HAP-1 (cell line): ENCODE measurements around the gene ABCB9.

Experiments
- DNase-seq, 2 experiments: peaks; one replicate each; pipeline ENCODE4 v3.0.0-alpha.2; 2016 to 2020; ENCODE audit warnings: low spot score in 2 of 2
- H3K27me3 ChIP-seq: fragments of 250-450 bp; sonication (Bioruptor Pico); 2 replicates; pipeline ENCODE4 v1.5.1; 2020; ENCODE audit warnings: low read depth, mild to moderate bottlenecking, moderate library complexity
- H3K36me3 ChIP-seq: fragments of 250-450 bp; sonication (Bioruptor Pico); replicated peaks from 2 replicates; pipeline ENCODE4 v1.5.1; 2020; ENCODE audit warnings: mild to moderate bottlenecking
- H3K4me1 ChIP-seq: fragments of 250-450 bp; sonication (Bioruptor Pico); 2 replicates; pipeline ENCODE4 v1.5.1; 2020; ENCODE audit warnings: mild to moderate bottlenecking
- H3K4me3 ChIP-seq: fragments of 250-450 bp; sonication (Bioruptor Pico); 2 replicates; pipeline ENCODE4 v1.5.1; 2020; ENCODE audit warnings: mild to moderate bottlenecking, moderate library complexity
- H3K9me3 ChIP-seq: fragments of 250-450 bp; sonication (Bioruptor Pico); 2 replicates; pipeline ENCODE4 v1.5.1; 2020; ENCODE audit warnings: mild to moderate bottlenecking, moderate library complexity
- in situ Hi-C: fragments of 300-500 bp; cut with MboI; formaldehyde crosslinking; loops from 3 replicates; pipeline ENCODE4 v1.14.3; 2020; ENCODE audit warnings: low sequenced_read_pairs, inconsistent platforms, mixed read lengths

ABCB9 gene

GRCh38 chr12:122937622-122938091 is 28.6 kb downstream of the ABCB9 start:
- H3K4me3 ChIP-seq: no peak overlapping the region
- H3K36me3 ChIP-seq: no peaks in the 10 kb centered on the region
- H3K9me3 ChIP-seq: no peaks in the 10 kb centered on the region
- H3K4me1 ChIP-seq: no peaks in the 10 kb centered on the region
- in situ Hi-C loops: no loop called here
- H3K27me3 ChIP-seq: no peaks in the 10 kb centered on the region
- DNase-seq: no peak

- no peaks in the 10 kb centered on the region for H3K36me3 ChIP-seq
- no peak for DNase-seq
- H3K4me1 ChIP-seq: no peaks in the 10 kb centered on the region
- no peak overlapping the region for H3K4me3 ChIP-seq
- H3K9me3 ChIP-seq: no peaks in the 10 kb centered on the region
- H3K27me3 ChIP-seq: no peaks in the 10 kb centered on the region
- in situ Hi-C loops: no loop called here
Observed at GRCh38 chr12:122935318-122935717, 30.9 kb downstream of the ABCB9 start.

- DNase-seq: no peak
- in situ Hi-C loops: no loop called here
- Histone ChIP-seq H3K4me1 (no peaks in the 10 kb centered on the region), H3K4me3 (no peak overlapping the region), H3K9me3 (no peaks in the 10 kb centered on the region), H3K27me3 (no peaks in the 10 kb centered on the region), H3K36me3 (no peaks in the 10 kb centered on the region)
Observed at GRCh38 chr12:122934722-122935121, 31.5 kb downstream of the ABCB9 start.

- H3K4me3 ChIP-seq: no peak overlapping the region
- no peak for DNase-seq
- in situ Hi-C loops: no loop called here
- H3K27me3 ChIP-seq: no peaks in the 10 kb centered on the region
- no peaks in the 10 kb centered on the region for H3K9me3 ChIP-seq
- no peaks in the 10 kb centered on the region for H3K36me3 ChIP-seq
- H3K4me1 ChIP-seq: no peaks in the 10 kb centered on the region
Observed at GRCh38 chr12:122932207-122932606, 34.1 kb downstream of the ABCB9 start.

- DNase-seq: no peak
- no peak overlapping the region for H3K4me3 ChIP-seq
- no peaks in the 10 kb centered on the region for H3K9me3 ChIP-seq
- H3K27me3 ChIP-seq: no peaks in the 10 kb centered on the region
- no peaks in the 10 kb centered on the region for H3K36me3 ChIP-seq
- H3K4me1 ChIP-seq: no peaks in the 10 kb centered on the region
- in situ Hi-C loops: no loop called here
Observed at GRCh38 chr12:122929812-122930211, 36.5 kb downstream of the ABCB9 start.

- H3K36me3 ChIP-seq: no peaks in the 10 kb centered on the region
Observed at GRCh38 chr12:122929148-122929538, 37.1 kb downstream of the ABCB9 start.

GRCh38 chr12:122928404-122929147 is 37.7 kb downstream of the ABCB9 start:
- no peak for DNase-seq
- no peaks in the 10 kb centered on the region for H3K4me1 ChIP-seq
- no peaks in the 10 kb centered on the region for H3K9me3 ChIP-seq
- H3K36me3 ChIP-seq: no peaks in the 10 kb centered on the region
- H3K27me3 ChIP-seq: no peaks in the 10 kb centered on the region
- in situ Hi-C loops: no loop called here
- H3K4me3 ChIP-seq: no peak overlapping the region

More at GRCh38 chr12:122929148-122929538, 37.1 kb downstream of the ABCB9 start:
- Histone ChIP-seq H3K27me3 (no peaks in the 10 kb centered on the region), H3K4me3 (no peak overlapping the region), H3K9me3 (no peaks in the 10 kb centered on the region), H3K4me1 (no peaks in the 10 kb centered on the region)
- DNase-seq: no peak
- in situ Hi-C loops: no loop called here

- in situ Hi-C loops: no loop called here
- Histone ChIP-seq H3K27me3 (no peaks in the 10 kb centered on the region), H3K9me3 (no peaks in the 10 kb centered on the region), H3K4me1 (no peaks in the 10 kb centered on the region), H3K36me3 (no peaks in the 10 kb centered on the region), H3K4me3 (no peak overlapping the region)
- no peak for DNase-seq
Observed at GRCh38 chr12:122927756-122928403, 38.4 kb downstream of the ABCB9 start.

GRCh38 chr12:122921917-122922316 is 44.3 kb downstream of the ABCB9 start:
- Histone ChIP-seq H3K9me3 (no peaks in the 10 kb centered on the region), H3K4me3 (no peak overlapping the region), H3K4me1 (no peaks in the 10 kb centered on the region), H3K27me3 (no peaks in the 10 kb centered on the region), H3K36me3 (no peaks in the 10 kb centered on the region)
- no peak for DNase-seq
- in situ Hi-C loops: no loop called here

GRCh38 chr12:122920687-122921086 is 45.6 kb downstream of the ABCB9 start:
- Histone ChIP-seq H3K9me3 (no peaks in the 10 kb centered on the region), H3K36me3 (no peaks in the 10 kb centered on the region), H3K4me1 (no peaks in the 10 kb centered on the region), H3K27me3 (no peaks in the 10 kb centered on the region), H3K4me3 (no peak overlapping the region)
- no peak for DNase-seq
- in situ Hi-C loops: no loop called here

GRCh38 chr12:122918827-122919226 is 47.4 kb downstream of the ABCB9 start:
- in situ Hi-C loops: no loop called here
- no peak for DNase-seq
- no peak overlapping the region for H3K4me3 ChIP-seq
- no peaks in the 10 kb centered on the region for H3K36me3 ChIP-seq
- H3K9me3 ChIP-seq: no peaks in the 10 kb centered on the region
- H3K27me3 ChIP-seq: no peaks in the 10 kb centered on the region
- no peaks in the 10 kb centered on the region for H3K4me1 ChIP-seq

- Histone ChIP-seq H3K27me3 (no peaks in the 10 kb centered on the region), H3K9me3 (no peaks in the 10 kb centered on the region), H3K36me3 (no peaks in the 10 kb centered on the region), H3K4me1 (no peaks in the 10 kb centered on the region), H3K4me3 (no peak overlapping the region)
- in situ Hi-C loops: no loop called here
- no peak for DNase-seq
Observed at GRCh38 chr12:122917507-122918121, 48.6 kb downstream of the ABCB9 start.

- DNase-seq: no peak
- H3K27me3 ChIP-seq: no peaks in the 10 kb centered on the region
- H3K9me3 ChIP-seq: no peaks in the 10 kb centered on the region
- H3K36me3 ChIP-seq: no peaks in the 10 kb centered on the region
- in situ Hi-C loops: no loop called here
- no peaks in the 10 kb centered on the region for H3K4me1 ChIP-seq
- H3K4me3 ChIP-seq: no peak overlapping the region
Observed at GRCh38 chr12:122909442-122910288, 56.6 kb downstream of the ABCB9 start.
